GM19023 (cell line): ENCODE measurements around the gene JMJD8.
"Not testable (repeated sequence)": the region's sequence is repeated elsewhere in the genome, so short reads cannot be mapped to it uniquely, and the experiment has no call there.

ENCODE experiments used
- ATAC-seq: cut with Tn5 transposase; IDR thresholded peaks from one replicate; pipeline ENCODE4 v1.9.1; 2021; ENCODE audit warnings: mild to moderate bottlenecking, moderate library complexity; ENCODE audit not compliant: unreplicated experiment

The JMJD8 gene

GRCh38 chr16:693766-694165 lies 9.6 kb upstream of the JMJD8 start:
- no peak for ATAC-seq

- no peak for ATAC-seq
Observed at GRCh38 chr16:693364-693763, 9.2 kb upstream of the JMJD8 start.

- no peak for ATAC-seq
Observed at GRCh38 chr16:692356-693108, 8.4 kb upstream of the JMJD8 start.

GRCh38 chr16:691242-691641 lies 7.1 kb upstream of the JMJD8 start:
- not testable (repeated sequence) for ATAC-seq

GRCh38 chr16:689175-689897 lies 5.2 kb upstream of the JMJD8 start:
- ATAC-seq = no peak

GRCh38 chr16:687499-687898 lies 3.4 kb upstream of the JMJD8 start:
- no peak for ATAC-seq

GRCh38 chr16:686459-687260 lies 2.5 kb upstream of the JMJD8 start:
- ATAC-seq = no peak

- no peak for ATAC-seq
Observed at GRCh38 chr16:685967-686366, 1.8 kb upstream of the JMJD8 start.

GRCh38 chr16:684961-685696 lies 995 bp upstream of the JMJD8 start:
- no peak for ATAC-seq

- no peak for ATAC-seq
Observed at GRCh38 chr16:683396-684070, 601 bp downstream of the JMJD8 start.

- no peak for ATAC-seq
Observed at GRCh38 chr16:682493-683395, 1.4 kb downstream of the JMJD8 start.

GRCh38 chr16:681746-682427 lies 2.2 kb downstream of the JMJD8 start:
- no peak for ATAC-seq

- ATAC-seq = no peak
Observed at GRCh38 chr16:680967-681745, 3.0 kb downstream of the JMJD8 start.

GRCh38 chr16:680625-680945 lies 3.5 kb downstream of the JMJD8 start:
- ATAC-seq = no peak

- peak; percentile 47 for ATAC-seq
Observed at GRCh38 chr16:679814-680624, 4.1 kb downstream of the JMJD8 start, which contains the start of gene STUB1. Gene STUB1 (plus strand): TSS chr16:680410. CDS start chr16:680526, 116 bp downstream.

GRCh38 chr16:678858-679813 lies 5.0 kb downstream of the JMJD8 start:
- ATAC-seq = no peak
